HepG2 (cell line): Measurements from ENCODE around the gene GHRH.

Experiments used
- ZBTB8A ChIP-seq: sonication (generic); formaldehyde crosslinking; IDR thresholded peaks from 2 replicates; pipeline ENCODE4 v1.4.0; 2020; ENCODE audit warnings: mild to moderate bottlenecking, low read depth, missing genetic modification reagents, borderline replicate concordance
- TF ChIP-seq, protein P1 (sequence below): sonication (generic); formaldehyde crosslinking; conservative IDR thresholded peaks from 2 replicates; pipeline ENCODE4 v1.4.0; 2020; ENCODE audit warnings: missing genetic modification reagents
- TF ChIP-seq, protein P2 (sequence below): sonication (generic); formaldehyde crosslinking; IDR thresholded peaks from 2 replicates; pipeline ENCODE4 v1.9.0; 2021; ENCODE audit warnings: missing genetic modification reagents, borderline replicate concordance
- TF ChIP-seq, protein P3 (sequence below): sonication (generic); formaldehyde crosslinking; IDR thresholded peaks from 2 replicates; pipeline ENCODE4 v1.5.0; 2020; ENCODE audit warnings: mild to moderate bottlenecking, missing genetic modification reagents, moderate library complexity
- TF ChIP-seq, protein P4 (sequence below): sonication (generic); formaldehyde crosslinking; IDR thresholded peaks from 2 replicates; pipeline ENCODE4 v1.4.0; 2020; ENCODE audit warnings: low read depth, mild to moderate bottlenecking, missing genetic modification reagents

DNA sequence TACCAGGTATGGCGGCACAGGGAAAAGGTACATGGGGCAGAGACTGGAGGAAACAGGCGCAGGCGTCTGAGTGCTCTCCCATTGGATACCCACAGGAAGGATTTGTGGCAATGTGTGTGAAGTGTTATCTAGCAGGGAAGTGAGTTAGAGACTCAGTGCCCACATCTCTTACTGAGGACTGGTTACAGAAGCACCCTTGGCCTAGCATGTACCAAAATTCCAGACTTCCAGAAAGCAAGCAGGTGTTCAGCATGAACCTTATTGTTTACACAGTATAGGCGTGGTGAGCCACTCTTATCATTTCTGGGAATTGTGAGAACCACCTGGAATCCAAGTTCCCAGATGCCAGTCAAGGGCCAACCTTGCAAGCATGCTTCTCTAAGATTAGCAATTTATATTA is 42.0 kb upstream of the GHRH start:
- TF ChIP-seq ZBTB8A (CRISPR knock-in tag), result no peak
- TF ChIP-seq, protein P1, sequence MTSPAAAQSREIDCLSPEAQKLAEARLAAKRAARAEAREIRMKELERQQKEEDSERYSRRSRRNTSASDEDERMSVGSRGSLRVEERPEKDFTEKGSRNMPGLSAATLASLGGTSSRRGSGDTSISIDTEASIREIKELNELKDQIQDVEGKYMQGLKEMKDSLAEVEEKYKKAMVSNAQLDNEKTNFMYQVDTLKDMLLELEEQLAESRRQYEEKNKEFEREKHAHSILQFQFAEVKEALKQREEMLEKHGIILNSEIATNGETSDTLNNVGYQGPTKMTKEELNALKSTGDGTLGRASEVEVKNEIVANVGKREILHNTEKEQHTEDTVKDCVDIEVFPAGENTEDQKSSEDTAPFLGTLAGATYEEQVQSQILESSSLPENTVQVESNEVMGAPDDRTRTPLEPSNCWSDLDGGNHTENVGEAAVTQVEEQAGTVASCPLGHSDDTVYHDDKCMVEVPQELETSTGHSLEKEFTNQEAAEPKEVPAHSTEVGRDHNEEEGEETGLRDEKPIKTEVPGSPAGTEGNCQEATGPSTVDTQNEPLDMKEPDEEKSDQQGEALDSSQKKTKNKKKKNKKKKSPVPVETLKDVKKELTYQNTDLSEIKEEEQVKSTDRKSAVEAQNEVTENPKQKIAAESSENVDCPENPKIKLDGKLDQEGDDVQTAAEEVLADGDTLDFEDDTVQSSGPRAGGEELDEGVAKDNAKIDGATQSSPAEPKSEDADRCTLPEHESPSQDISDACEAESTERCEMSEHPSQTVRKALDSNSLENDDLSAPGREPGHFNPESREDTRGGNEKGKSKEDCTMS (CRISPR knock-in tag), result no peak
- TF ChIP-seq, protein P2, sequence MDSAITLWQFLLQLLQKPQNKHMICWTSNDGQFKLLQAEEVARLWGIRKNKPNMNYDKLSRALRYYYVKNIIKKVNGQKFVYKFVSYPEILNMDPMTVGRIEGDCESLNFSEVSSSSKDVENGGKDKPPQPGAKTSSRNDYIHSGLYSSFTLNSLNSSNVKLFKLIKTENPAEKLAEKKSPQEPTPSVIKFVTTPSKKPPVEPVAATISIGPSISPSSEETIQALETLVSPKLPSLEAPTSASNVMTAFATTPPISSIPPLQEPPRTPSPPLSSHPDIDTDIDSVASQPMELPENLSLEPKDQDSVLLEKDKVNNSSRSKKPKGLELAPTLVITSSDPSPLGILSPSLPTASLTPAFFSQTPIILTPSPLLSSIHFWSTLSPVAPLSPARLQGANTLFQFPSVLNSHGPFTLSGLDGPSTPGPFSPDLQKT (CRISPR knock-in tag), result no peak
- TF ChIP-seq, protein P3, sequence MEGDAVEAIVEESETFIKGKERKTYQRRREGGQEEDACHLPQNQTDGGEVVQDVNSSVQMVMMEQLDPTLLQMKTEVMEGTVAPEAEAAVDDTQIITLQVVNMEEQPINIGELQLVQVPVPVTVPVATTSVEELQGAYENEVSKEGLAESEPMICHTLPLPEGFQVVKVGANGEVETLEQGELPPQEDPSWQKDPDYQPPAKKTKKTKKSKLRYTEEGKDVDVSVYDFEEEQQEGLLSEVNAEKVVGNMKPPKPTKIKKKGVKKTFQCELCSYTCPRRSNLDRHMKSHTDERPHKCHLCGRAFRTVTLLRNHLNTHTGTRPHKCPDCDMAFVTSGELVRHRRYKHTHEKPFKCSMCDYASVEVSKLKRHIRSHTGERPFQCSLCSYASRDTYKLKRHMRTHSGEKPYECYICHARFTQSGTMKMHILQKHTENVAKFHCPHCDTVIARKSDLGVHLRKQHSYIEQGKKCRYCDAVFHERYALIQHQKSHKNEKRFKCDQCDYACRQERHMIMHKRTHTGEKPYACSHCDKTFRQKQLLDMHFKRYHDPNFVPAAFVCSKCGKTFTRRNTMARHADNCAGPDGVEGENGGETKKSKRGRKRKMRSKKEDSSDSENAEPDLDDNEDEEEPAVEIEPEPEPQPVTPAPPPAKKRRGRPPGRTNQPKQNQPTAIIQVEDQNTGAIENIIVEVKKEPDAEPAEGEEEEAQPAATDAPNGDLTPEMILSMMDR (CRISPR knock-in tag), result no peak
- TF ChIP-seq, protein P4, sequence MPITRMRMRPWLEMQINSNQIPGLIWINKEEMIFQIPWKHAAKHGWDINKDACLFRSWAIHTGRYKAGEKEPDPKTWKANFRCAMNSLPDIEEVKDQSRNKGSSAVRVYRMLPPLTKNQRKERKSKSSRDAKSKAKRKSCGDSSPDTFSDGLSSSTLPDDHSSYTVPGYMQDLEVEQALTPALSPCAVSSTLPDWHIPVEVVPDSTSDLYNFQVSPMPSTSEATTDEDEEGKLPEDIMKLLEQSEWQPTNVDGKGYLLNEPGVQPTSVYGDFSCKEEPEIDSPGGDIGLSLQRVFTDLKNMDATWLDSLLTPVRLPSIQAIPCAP (CRISPR knock-in tag), result no peak
